ENCODE measurements around the gene GARNL3. TPM values are rescaled to one million over a fixed set of nuclear protein-coding genes. Genes with fewer than 3 reads are reported as not detected.
A peak's percentile ranks its signal among the peaks of the same experiment; 100 is the strongest.

Gene GARNL3
- 1 to 10 TPM in 1 of 3 donors, under 1 TPM in 1, not detected in 1; 0.44 to 2.1 TPM for polyA plus RNA-seq

- Mint-ChIP-seq H3K4me1 (no peaks in the 10 kb centered on the region), H3K4me3 (no peak within 1 kb of the TSS), H3K9me3 (no peaks in the 10 kb centered on the region), H3K27ac (no peak within 1 kb of the TSS), H3K27me3 (ENCODE audit: low read depth in 3 of 3) (peaks cover 0 to 3% (median 0%) of the 10 kb centered on the region in 3 donors), H3K36me3 (no peaks in the 10 kb centered on the region)
- DNase-seq = no peak
These were observed at the start of gene GARNL3 for GRCh38 chr9:127264462-127265219. TSS of gene GARNL3 (plus strand) at chr9:127264774. CDS start at chr9:127264878, 104 bp downstream.

- Mint-ChIP-seq H3K36me3 (peaks cover 0 to 3% (median 0%) of the 10 kb centered on the region in 3 donors), H3K27ac (no peak overlapping the region), H3K27me3 (ENCODE audit: low read depth in 3 of 3) (peaks cover 0 to 5% (median 3%) of the 10 kb centered on the region in 3 donors), H3K4me3 (no peak overlapping the region), H3K9me3 (no peaks in the 10 kb centered on the region), H3K4me1 (no peaks in the 10 kb centered on the region)
- no peak for DNase-seq
These were observed 49.0 kb upstream of the GARNL3 start for GRCh38 chr9:127215268-127216209.

- Mint-ChIP-seq H3K27ac (no peak overlapping the region), H3K27me3 (ENCODE audit: low read depth in 3 of 3) (peaks cover 0 to 5% (median 3%) of the 10 kb centered on the region in 3 donors), H3K9me3 (no peaks in the 10 kb centered on the region), H3K4me1 (no peaks in the 10 kb centered on the region), H3K4me3 (no peak overlapping the region), H3K36me3 (peaks cover 0 to 3% (median 0%) of the 10 kb centered on the region in 3 donors)
- no peak for DNase-seq
These were observed 48.2 kb upstream of the GARNL3 start for GRCh38 chr9:127216210-127216887.

GRCh38 chr9:127216888-127217217, 47.7 kb upstream of the GARNL3 start:
- peaks cover 0 to 3% (median 0%) of the 10 kb centered on the region in 3 donors for H3K36me3 Mint-ChIP-seq
- no peak overlapping the region for H3K27ac Mint-ChIP-seq
- no peak overlapping the region for H3K4me3 Mint-ChIP-seq
- no peaks in the 10 kb centered on the region for H3K4me1 Mint-ChIP-seq
- peaks cover 0 to 5% (median 3%) of the 10 kb centered on the region in 3 donors for H3K27me3 Mint-ChIP-seq (ENCODE audit: low read depth in 3 of 3)
- no peak for DNase-seq
- no peaks in the 10 kb centered on the region for H3K9me3 Mint-ChIP-seq

- DNase-seq = no peak
- H3K9me3 Mint-ChIP-seq = no peaks in the 10 kb centered on the region
These were observed 45.8 kb upstream of the GARNL3 start for GRCh38 chr9:127218818-127219217.

GRCh38 chr9:127219520-127219919, 45.1 kb upstream of the GARNL3 start:
- H3K27ac Mint-ChIP-seq = no peak overlapping the region
- DNase-seq = no peak
- peaks cover 6 to 9% (median 8%) of the 10 kb centered on the region in 3 donors for H3K27me3 Mint-ChIP-seq (ENCODE audit: low read depth in 3 of 3)
- no peak overlapping the region for H3K4me3 Mint-ChIP-seq
- peaks cover 3 to 8% of the 10 kb centered on the region in 2 donors for H3K4me1 Mint-ChIP-seq
- H3K9me3 Mint-ChIP-seq = no peaks in the 10 kb centered on the region
- peaks cover 0 to 3% (median 0%) of the 10 kb centered on the region in 3 donors for H3K36me3 Mint-ChIP-seq

More at GRCh38 chr9:127218818-127219217, 45.8 kb upstream of the GARNL3 start:
- no peak overlapping the region for H3K4me3 Mint-ChIP-seq
- H3K27me3 Mint-ChIP-seq (ENCODE audit: low read depth in 3 of 3) = peaks cover 2 to 5% (median 5%) of the 10 kb centered on the region in 3 donors
- peaks cover 0 to 3% (median 0%) of the 10 kb centered on the region in 3 donors for H3K36me3 Mint-ChIP-seq
- no peak overlapping the region for H3K27ac Mint-ChIP-seq
- peaks cover 0 to 2% of the 10 kb centered on the region in 2 donors for H3K4me1 Mint-ChIP-seq

GRCh38 chr9:127221695-127222094, 42.9 kb upstream of the GARNL3 start:
- H3K4me3 Mint-ChIP-seq = no peak overlapping the region
- no peaks in the 10 kb centered on the region for H3K36me3 Mint-ChIP-seq
- H3K27me3 Mint-ChIP-seq (ENCODE audit: low read depth in 3 of 3) = peaks cover 11 to 14% (median 13%) of the 10 kb centered on the region in 3 donors
- peaks cover 15 to 18% of the 10 kb centered on the region in 2 donors for H3K4me1 Mint-ChIP-seq
- no peaks in the 10 kb centered on the region for H3K9me3 Mint-ChIP-seq
- no peak for DNase-seq
- peak overlapping the region in 3 of 6 donors; percentile 41 to 65 (median 49) for H3K27ac Mint-ChIP-seq

- H3K4me3 Mint-ChIP-seq = no peak overlapping the region
- H3K36me3 Mint-ChIP-seq = no peaks in the 10 kb centered on the region
- no peaks in the 10 kb centered on the region for H3K9me3 Mint-ChIP-seq
- H3K27me3 Mint-ChIP-seq (ENCODE audit: low read depth in 3 of 3) = peaks cover 11 to 17% (median 11%) of the 10 kb centered on the region in 3 donors
- H3K27ac Mint-ChIP-seq = peak overlapping the region in 2 of 6 donors; percentile 14 to 49
- no peak for DNase-seq
- peaks cover 17 to 20% of the 10 kb centered on the region in 2 donors for H3K4me1 Mint-ChIP-seq
These were observed 42.0 kb upstream of the GARNL3 start for GRCh38 chr9:127222388-127223095.

GRCh38 chr9:127223266-127223665, 41.3 kb upstream of the GARNL3 start:
- Mint-ChIP-seq H3K27ac (peak overlapping the region in 3 of 6 donors; percentile 0 to 26 (median 14)), H3K4me3 (peak overlapping the region in 4 of 5 donors; percentile 13 to 93 (median 62)), H3K27me3 (ENCODE audit: low read depth in 3 of 3) (peaks cover 11 to 17% (median 11%) of the 10 kb centered on the region in 3 donors), H3K9me3 (no peaks in the 10 kb centered on the region), H3K36me3 (no peaks in the 10 kb centered on the region), H3K4me1 (peaks cover 17 to 20% of the 10 kb centered on the region in 2 donors)
- DNase-seq = no peak

GRCh38 chr9:127223810-127224177, 40.8 kb upstream of the GARNL3 start:
- no peak for DNase-seq

GRCh38 chr9:127224178-127224882, 40.2 kb upstream of the GARNL3 start:
- peaks cover 11 to 17% (median 13%) of the 10 kb centered on the region in 3 donors for H3K27me3 Mint-ChIP-seq (ENCODE audit: low read depth in 3 of 3)
- peak overlapping the region; percentile 58 to 93 (median 84) for H3K27ac Mint-ChIP-seq
- H3K4me3 Mint-ChIP-seq = peak overlapping the region; percentile 88 to 93 (median 89)
- peaks cover 17 to 20% of the 10 kb centered on the region in 2 donors for H3K4me1 Mint-ChIP-seq
- no peaks in the 10 kb centered on the region for H3K9me3 Mint-ChIP-seq
- peak; percentile 87 to 90 (median 87) for DNase-seq
- H3K36me3 Mint-ChIP-seq = no peaks in the 10 kb centered on the region

More at GRCh38 chr9:127223810-127224177, 40.8 kb upstream of the GARNL3 start:
- peaks cover 17 to 20% of the 10 kb centered on the region in 2 donors for H3K4me1 Mint-ChIP-seq
- H3K27me3 Mint-ChIP-seq (ENCODE audit: low read depth in 3 of 3) = peaks cover 11 to 17% (median 11%) of the 10 kb centered on the region in 3 donors
- H3K9me3 Mint-ChIP-seq = no peaks in the 10 kb centered on the region
- H3K36me3 Mint-ChIP-seq = no peaks in the 10 kb centered on the region
- H3K4me3 Mint-ChIP-seq = peak overlapping the region; percentile 88 to 93 (median 89)
- H3K27ac Mint-ChIP-seq = peak overlapping the region in 2 of 6 donors; percentile 69 to 80

Measured in immature natural killer cell (primary cell).